Measurements from ENCODE around the gene AKAP13.

GRCh38 chr15:85335193-85335942, 45.0 kb upstream of the AKAP13 start:
- TF ChIP-seq CTCF (IDR thresholded peaks at IDR 0.05) (no peak), ZFX (IDR thresholded peaks at IDR 0.05; ENCODE audit: borderline replicate concordance) (no peak)

All from 22Rv1 (cell line).